Suprapubic skin (tissue), 4 donors: ENCODE measurements around the gene SMIM10L2A.

ENCODE experiments used
- POLR2A ChIP-seq, 2 donors: fragments of 450-650 bp; IDR thresholded peaks; one replicate each; pipeline ENCODE4 v1.6.1; 2017; ENCODE audit warnings: antibody characterized with exemption in 2 of 2, mild to moderate bottlenecking in 2 of 2, moderate library complexity in 2 of 2
- POLR2AphosphoS5 ChIP-seq, 3 donors: sonication (generic); formaldehyde crosslinking; IDR thresholded peaks; one replicate each; pipeline ENCODE4 v1.6.1; 2017; ENCODE audit warnings: antibody characterized with exemption in 3 of 3
- TF ChIP-seq, protein P1 (sequence below), 2 donors: fragments of 200-600 bp in 1 of 2; fragments of 450-650 bp in 1 of 2; sonication (generic) in 1 of 2; IDR thresholded peaks; one replicate each; pipeline ENCODE4 v1.5.1; 2016 to 2019; ENCODE audit warnings: antibody characterized with exemption in 2 of 2, mild to moderate bottlenecking in 1 of 2, moderate library complexity in 1 of 2

DNA sequence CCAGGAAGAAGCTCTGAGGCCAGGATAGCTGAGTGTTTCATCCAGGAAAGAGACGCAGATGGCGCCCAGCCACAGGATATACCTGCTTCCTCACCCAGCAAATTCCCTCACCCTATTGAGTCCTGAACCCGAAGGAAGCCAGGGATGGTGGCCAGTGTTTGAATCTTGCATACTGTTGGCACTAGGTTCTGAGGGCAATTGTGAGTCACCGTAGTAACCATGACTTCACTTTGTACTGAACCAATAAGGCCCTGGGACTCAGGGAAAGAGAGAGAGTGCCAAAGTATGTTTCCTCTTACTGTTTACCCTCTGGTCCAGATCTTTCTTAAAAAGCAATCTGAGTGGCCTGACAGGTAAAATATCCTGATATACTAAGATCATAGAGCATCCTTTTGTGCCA, 25.6 kb upstream of the SMIM10L2A start:
- TF ChIP-seq POLR2A (IDR thresholded peaks at IDR 0.05) (no peak), POLR2AphosphoS5 (IDR thresholded peaks at IDR 0.05) (no peak)
- TF ChIP-seq, protein P1, sequence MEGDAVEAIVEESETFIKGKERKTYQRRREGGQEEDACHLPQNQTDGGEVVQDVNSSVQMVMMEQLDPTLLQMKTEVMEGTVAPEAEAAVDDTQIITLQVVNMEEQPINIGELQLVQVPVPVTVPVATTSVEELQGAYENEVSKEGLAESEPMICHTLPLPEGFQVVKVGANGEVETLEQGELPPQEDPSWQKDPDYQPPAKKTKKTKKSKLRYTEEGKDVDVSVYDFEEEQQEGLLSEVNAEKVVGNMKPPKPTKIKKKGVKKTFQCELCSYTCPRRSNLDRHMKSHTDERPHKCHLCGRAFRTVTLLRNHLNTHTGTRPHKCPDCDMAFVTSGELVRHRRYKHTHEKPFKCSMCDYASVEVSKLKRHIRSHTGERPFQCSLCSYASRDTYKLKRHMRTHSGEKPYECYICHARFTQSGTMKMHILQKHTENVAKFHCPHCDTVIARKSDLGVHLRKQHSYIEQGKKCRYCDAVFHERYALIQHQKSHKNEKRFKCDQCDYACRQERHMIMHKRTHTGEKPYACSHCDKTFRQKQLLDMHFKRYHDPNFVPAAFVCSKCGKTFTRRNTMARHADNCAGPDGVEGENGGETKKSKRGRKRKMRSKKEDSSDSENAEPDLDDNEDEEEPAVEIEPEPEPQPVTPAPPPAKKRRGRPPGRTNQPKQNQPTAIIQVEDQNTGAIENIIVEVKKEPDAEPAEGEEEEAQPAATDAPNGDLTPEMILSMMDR (IDR thresholded peaks at IDR 0.05): no peak
